NT2/D1 (cell line): ENCODE measurements around the gene KLF3.

Source experiments
- SUZ12 ChIP-seq: IDR thresholded peaks from 2 replicates; pipeline ENCODE4 v1.6.1; 2011; ENCODE audit not compliant: insufficient read length, insufficient read depth; ENCODE audit errors: extremely low read depth
- YY1 ChIP-seq: IDR thresholded peaks from 2 replicates; pipeline ENCODE4 v1.6.1; 2011; ENCODE audit not compliant: insufficient read length, insufficient read depth

DNA sequence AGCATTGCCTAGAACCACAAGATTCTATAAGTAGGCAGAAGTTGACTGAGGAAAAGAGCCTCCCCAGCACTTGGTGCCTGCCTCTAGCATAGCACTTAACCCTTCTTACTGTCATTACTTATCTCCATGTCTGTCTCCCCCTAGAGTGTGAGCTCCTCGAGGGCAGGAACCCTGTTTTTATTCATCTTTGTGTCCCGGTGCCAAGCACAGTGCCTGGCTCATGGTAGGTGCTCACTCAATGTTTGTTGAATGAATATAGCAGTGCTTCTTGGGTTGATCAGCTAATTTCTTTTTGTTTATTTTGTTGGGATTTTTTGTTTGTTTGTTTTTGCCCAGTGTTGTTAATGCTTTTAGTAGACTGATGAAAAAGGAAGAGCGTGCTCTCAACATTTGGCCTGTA, 30.3 kb downstream of the KLF3 start:
- TF ChIP-seq YY1: no peak
- no peak for TF ChIP-seq SUZ12
